ENCODE data around the gene SMS.
"Not testable (repeated sequence)": the region's sequence is repeated elsewhere in the genome, so short reads cannot be mapped to it uniquely, and the experiment has no call there.

SMS gene
- 23.6 to 32.1 (median 29.2) reads per million in 4 donors for total RNA-seq

DNA sequence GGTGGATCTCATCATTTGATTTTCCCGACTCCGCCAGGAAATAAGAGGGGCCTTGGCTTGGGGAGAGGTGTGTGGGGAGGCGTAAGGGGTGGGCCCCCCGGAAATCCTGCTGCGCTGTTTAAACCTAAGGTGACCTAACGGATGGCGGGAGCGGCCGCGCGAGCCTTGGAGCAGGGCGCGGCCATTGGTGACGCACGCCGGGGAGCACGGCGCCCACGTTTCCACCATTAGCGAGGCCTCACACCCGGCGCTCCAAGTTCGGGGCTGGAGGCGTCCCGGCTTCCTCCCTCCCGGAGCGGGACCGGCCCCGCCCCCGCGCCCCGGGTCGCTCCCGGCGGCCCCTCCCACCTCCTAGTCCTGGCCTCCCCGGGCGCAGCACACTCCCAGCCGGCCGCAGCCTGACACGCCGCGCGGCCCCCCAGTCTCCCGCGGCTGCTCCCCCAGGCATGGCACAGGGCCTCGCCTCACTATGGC, at the start of gene SMS:
TSS of gene SMS (plus strand) at position 354 of the 474 bp plus-strand sequence. CDS start at position 470, 116 bp downstream.
- DNase-seq, result peak; percentile 17 to 61 (median 28)

DNA sequence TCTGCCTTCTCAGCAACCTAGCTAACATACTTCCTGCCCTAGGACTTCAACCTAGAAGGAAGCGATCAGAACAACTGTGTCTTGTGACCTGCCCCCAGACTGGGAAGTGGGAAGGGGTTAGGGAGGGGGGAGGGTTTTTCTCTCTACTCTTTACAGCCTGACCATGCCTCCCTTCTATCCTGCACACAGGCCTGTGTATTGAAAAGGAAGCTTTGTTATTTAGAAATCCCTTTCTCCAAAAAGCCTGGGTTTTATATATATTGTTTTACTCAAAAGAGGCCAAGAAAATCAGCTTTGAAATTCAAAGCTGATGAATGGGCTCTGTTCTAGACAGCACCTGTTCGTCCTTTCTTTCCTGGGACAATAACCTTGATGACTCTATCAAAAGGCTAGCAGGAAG, 35.2 kb upstream of the SMS start:
- DNase-seq, result no peak

DNA sequence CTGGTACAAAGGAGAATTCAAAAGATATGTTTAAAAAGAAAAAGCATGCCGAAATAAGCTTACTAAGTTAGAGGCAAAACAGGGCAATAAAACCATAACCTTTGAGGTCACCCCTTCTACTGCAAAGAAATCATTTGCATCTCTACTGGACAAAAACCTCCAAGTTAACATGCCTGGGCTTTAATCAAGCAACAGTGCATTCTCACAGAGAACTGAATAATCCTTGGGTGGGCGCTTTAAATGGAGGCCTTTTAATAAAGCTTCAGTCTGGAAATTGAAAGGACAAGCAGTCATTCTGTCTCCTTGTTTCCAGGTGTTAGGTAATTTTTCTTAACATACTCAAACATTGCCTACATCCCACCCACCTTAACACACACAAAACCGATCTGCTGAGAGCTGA, 34.6 kb upstream of the SMS start:
- DNase-seq, result no peak

DNA sequence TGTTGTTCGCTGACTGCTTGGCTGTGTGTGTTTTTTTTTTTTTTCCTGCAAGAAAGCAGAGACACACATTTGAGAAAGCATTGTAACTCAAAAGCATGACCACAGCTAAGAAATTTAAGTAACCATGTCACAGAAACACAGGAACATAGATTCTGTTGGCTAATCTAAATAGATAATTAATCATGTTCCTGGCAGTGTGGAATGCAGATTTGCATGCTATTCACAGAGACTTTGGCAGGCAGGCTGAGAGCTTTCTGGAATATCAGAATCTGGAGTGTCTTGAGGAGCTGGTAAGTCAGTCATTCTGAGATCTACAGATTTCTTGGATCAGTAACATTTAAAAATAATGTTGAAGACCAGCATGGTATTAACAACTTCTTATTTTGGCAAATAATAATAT, 33.2 kb upstream of the SMS start:
- no peak for DNase-seq

DNA sequence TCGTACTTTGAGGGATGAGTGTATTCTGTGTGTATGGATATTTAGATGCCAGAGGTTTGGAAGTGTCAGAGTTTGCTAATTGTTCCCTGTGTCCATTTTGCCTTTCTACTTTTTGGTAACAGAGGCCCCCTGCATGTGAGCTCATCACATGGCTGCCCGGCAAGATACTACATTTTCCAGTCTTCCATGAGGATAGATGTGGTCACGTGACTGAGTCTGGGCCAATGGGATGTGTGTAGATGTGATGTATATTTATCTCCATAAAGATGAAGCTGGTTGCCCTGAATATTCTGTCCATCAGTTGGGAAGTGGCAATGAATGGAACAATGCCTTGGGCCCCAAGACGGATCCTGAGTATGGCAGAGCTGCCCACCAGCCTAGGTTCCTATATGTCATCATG, 29.0 kb upstream of the SMS start:
- no peak for DNase-seq

DNA sequence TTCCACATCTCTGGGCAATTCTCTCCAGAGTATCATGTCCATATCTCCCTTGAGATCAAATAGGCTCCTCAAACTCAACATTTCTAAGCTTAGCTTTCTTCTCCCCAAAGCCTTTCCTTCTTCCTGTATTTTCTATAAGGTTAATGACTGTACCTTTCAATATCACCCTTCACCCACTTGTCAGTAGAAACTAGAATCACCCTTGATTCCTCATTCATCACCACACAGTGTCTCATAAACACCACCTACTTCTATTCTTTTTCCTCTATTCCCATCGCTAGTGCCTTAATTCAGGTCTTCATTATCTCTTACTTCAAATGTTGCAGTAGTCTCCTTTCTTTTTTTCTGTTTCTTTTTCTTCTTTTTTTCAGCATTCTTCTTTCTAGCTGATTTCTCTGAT, 28.3 kb upstream of the SMS start:
- DNase-seq, result no peak

DNA sequence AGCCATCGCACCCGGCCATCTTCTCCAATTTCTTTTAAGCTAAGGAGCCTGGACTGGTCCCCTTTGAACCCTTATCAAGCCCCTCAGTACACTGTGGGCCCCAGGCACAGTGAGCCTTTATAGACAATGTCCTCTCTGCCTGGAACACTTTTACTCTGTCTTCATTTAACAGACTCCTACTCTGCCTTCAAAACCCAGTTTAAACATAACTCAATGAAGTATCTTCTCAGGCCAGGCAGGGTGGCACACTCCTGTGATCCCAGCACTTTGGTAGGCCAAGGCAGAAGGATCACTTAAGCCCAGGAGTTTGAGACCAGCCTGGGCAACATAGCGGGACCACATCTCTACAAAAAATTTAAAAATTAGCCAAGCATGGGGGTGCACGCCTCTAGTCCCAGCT, 27.5 kb upstream of the SMS start:
- DNase-seq, result no peak

DNA sequence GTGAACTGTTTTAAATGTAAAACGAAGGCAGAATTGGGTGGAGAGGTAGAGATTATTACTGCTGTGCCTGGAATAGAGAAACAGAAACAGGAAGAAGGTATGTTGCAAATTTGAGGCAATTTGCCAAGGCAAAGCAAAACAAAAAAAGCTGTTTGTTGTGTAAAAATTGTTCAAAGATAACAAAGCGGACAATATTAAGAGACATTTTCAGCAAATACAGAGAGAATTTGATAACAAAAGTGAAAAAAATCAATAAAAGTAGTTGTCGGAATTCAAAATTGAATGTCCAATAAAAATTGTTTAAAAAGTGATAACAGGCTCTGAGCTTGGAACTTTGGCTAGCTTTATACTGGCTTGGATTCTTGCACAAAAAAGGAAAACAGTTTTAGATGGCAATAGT, 14.4 kb upstream of the SMS start:
- no peak for DNase-seq

DNA sequence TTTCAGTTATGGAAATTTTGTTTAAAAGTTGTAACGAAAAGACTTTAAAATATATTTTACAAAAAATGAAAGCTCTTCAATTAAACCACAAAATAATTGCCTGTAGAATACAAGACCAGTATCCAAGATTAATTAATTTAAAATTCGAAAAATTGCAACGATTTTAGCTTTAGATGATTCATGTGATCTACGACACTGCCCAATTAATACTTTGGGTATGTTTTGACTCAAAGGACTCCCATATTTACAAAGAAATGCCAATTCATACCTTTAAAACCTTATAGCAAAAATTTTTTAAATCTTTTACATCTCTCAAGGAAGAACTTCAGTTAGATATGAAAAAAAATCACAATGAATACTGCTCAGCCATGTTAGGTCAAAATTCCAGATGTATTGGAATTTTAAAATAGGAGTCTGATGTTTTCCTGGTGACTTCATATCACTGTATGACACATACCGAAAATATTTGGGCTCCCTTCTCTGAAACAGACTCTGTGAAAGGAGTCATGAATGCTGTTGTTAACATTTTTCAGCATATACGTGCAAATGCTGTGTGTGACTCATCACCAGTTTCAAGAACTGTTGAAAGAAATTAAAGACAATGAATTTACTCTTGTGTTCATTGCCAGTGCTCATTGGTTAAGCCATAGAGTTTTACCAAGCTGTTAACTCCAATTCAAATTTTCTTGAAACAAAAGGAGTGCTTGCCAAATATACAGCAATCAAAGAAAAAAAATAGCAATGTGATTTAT, 13.8 kb upstream of the SMS start:
- peak in 1 of 5 donors; percentile 70 for DNase-seq

DNA sequence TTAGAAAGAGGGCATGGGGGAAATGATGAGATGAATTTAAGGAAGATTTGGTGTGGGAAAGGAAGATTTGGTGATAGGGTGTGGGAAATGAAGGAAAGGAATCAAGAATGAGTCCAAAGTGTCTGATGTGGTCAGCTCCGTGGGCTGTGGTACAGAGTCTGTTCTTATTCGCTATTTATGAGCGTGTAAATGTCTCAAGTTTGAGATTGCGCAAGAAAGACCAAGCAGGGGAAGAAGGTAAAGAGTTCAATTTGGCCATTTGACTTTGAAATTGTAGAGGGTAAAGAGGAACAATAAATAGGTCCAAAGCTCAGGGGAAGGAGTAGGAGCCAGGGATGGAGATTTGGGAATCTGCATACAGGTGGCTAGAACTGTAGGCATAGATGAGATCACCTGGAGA, 11.3 kb upstream of the SMS start:
- no peak for DNase-seq

DNA sequence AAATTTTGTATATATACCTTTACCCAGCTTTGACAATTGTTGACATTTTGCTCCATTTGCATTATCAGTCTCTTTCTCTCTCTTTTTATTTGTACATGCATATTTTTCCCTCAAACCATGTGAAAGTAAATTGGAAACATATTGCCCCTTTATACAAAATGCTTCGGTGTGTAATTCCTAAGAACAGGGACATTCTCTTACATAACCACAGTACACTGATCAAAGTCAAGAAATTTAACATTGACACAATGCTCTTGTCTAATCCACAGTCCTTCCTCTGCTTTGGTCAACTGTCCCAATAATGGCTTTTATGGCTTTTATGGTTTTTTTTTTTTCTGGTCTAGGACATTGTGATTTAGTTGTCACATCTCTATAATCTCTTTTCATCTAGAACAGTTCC, 9.5 kb upstream of the SMS start:
- no peak for DNase-seq

DNA sequence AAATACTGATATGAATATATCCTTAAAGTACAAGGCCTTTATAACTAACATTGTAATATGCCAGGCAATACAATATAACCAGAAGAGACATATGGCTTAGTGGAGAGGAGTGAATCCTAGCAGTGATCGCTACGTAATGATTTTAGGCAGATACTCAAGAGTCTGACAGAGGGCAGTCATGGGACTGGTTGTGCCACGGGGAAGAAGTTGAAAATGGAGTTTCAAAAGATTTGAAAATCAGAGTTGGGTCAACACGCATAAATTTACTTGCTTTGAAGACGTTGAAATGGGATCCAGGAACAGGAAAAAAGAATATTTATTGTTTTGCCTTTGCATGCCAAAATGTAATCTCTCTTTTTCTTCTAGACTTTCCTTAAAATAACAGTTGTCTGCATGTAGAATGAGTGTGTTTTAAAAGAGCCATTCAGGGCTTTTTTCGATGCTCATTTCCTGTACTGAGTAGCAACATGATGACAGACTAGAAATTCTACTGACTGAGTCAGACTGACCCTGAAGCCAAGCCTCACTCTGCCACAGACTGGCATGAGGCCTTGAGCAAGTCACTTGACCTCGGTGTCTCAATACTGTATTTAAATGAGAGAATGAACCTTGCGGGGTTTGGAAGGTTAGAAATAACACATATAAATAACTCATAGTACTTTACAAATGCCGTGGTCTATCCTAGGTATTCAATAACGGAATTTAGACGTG, 8.1 kb upstream of the SMS start:
- DNase-seq, result peak in 1 of 5 donors; percentile 39

DNA sequence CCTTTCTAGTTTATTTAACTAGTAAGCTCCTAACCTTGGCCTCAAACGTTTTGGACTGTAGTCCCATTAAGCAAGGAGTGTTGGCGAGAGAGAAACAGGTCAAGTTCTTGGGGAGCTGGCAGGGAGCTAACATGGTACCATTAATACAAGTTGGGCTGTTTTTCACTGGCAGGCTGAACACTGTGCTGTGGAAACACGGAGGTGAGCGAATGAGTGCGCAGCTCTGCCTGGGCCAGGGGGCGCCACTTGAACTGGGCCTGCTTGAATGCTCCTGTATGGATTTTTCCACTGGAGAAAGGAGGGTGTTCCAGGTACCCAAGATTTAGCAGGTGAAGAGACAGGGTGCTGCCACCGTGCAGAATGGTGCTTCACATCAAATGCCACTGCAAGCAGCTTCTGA, 7.4 kb upstream of the SMS start:
- no peak for DNase-seq

DNA sequence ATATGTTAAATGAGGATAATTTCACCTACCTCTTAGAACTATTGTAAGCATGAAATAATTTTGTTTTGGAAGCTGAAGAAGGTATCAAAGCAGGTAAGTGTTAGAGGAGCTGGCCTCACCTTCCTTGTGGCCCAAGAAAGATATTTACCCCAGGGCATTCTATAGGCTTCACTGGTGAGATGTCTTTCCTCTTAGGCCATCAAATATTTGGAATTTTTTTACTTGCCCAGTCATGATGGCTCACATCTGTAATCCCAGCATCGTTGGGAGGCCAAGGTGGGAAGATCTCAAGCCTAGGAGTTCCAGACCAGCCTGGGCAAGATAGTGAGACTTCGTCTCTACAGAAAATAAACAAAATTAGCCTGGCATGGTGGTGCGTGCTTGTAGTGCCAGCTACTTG, 6.1 kb upstream of the SMS start:
- no peak for DNase-seq

DNA sequence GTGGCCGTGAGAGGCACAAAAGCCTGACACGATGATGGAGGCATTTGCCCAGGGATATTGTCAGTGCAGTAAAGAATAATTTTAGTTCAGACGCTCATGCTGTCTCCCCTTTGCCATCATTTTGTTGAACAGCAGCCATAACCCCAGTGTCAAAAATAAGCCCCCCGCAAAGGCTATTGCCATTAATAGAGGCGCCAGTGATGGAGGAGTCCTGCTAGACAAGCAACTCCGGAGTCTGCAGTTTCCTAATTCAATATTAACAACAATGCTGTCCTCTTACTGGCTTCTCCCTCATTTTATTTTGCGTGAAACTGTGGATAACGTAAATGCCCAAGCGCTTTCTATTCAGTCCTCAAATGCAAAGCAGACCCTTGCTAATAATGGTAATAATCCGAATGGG, 603 bp upstream of the SMS start:
- no peak for DNase-seq

DNA sequence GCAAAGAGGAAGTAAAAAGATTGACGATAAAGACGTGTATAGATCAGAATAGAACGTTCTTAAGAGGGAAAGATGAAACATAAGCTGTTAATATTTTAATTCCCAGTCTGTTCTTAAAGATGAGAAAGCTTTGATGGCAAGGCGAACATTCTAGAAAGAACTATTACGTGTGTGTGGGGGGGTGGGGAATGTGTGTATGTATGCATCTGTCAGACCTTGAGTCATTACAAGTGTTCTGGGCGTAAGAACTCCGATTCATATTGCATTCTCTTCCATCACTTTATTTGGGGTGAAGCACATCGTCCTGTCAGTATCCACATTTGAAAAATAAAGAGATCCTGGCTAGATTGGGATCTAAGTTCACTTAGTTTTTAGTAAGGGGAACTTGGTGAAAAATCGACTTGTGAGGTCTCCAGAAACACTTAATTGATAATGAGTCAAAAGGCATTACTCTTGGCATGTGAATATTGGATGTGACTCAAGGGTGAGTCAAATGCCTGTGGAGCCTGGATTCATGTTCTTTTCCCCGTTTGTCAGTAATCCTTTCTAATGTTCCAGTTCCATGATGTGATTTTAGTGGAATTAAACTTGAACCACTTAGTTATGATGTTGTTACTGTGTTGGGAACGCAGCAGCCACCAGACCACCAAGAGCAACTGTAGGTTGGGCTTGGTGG, 3.1 kb downstream of the SMS start:
- DNase-seq, result no peak

DNA sequence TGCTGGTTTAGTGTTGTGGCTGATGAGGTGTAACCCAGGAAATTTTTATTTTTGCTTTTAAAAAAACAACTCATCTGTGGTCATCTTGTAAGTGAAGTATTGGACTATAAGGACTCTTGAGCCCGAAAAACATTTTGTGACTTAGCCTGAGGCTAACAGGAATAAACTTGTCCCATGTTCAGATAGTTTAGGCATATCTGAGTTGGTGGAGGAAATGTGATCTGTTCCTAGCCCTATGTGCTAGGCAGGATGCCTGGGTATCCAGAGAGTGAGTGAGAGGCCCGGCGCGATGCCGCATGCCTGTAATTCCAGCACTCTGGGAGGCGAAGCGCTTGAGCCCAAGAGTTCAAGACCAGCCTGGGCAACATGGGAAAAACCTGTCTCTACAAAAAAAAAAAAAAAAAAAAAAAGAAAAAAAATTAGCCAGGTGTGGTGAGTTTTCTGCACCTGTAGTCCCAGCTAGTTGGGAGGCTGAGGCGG, 3.7 kb downstream of the SMS start:
- DNase-seq, result no peak

DNA sequence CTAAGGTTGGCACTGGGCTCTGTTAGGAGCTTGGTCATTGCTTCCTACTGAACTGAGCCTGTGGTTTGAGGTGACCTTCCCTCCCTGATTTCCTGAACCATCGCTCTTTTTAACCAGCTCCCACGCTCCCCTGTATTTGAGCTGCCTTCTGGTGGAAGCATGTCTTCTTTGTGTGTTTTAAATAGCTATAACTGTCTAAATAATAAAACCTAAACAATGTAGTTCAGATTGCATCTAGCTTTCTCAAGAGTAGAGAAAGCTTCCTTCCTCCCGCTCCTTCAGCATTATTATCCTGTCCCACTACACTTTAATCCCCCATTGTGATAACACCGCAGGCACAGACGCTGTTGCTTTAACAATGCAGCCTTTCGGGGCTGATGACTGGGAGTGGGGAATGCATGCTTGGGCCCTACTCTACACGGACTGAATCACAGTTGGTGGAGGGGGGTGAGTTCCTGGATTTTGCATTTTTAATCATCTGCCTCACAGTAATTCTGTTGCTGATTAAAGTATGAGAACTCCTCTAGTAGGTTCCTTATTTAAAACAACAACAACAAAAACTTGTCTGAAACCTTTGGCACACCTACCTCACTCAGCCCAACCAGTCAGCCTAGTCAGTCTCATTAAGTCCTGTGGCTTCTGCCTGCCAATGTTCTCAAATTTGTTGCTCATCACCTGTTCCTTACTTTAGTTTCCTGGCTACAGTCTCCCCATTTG, 6.6 kb downstream of the SMS start:
- DNase-seq, result no peak

DNA sequence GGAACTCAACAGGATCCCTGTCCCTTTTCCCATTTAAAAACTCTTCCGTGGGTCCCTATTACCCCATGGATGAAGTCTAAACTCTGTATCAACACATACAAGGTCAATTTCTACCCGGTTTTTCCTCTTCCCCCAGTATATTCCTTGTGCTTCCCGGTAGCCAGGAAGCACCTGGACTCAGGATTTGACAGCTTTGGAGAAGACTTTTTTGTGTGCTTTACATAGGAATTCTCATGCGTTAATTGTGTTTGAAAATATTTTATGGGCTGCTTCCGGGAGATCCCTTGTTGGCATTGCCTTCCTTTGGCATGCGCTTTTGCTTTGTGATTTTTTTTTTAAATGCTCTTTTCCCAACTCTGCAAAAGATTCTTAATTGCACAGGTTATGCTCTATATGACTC, 7.2 kb downstream of the SMS start:
- no peak for DNase-seq

DNA sequence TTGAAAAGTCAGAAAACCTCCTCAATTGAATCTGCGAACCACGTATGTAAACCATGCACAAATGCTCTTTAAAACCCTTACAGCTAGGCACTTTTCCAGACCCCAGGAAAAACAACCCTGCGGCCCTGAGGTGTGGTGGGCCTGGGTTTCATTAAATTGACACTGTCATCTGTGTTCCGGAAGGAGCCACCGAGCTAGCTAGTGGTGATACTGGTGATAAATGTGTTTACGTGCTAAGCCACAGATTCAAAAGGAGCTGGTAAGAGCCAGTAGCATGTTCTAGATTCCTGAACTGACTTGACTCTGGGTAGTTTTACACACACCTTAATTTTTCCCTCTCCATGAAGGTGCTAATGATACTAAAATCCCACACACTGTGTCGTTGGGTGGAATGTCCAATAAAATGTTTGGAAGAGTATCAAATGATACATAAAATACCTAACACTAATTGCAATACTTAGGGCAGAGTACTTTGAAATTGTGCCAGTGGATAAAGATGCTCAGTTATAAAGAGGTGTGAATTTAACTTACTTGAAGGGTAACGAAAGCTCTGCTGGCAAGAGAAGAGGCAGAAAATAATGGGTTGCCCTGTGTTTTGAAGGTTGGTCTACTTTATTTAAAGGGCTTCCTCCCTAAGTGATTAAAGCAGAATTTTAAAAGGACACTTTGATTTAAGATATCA, 8.5 kb downstream of the SMS start:
- DNase-seq, result no peak

DNA sequence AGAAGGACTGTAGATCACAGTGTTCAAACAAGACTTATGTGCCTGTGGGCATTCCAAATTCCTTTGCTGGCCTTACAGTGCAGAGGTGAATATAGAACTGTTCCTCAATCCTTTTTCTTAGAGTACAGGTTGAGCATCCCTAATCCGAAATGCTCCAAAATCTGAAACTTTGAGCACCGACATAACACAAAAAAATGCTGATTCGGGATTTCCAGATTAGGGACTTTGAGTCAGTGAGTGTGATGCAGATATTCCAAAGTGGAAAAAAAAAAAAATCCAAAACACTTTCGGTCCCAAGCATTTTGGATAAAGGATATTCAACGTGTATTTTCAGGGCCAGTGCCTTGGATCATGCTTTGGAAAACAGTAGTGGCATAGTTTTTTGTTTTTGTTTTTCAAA, 9.2 kb downstream of the SMS start:
- no peak for DNase-seq

DNA sequence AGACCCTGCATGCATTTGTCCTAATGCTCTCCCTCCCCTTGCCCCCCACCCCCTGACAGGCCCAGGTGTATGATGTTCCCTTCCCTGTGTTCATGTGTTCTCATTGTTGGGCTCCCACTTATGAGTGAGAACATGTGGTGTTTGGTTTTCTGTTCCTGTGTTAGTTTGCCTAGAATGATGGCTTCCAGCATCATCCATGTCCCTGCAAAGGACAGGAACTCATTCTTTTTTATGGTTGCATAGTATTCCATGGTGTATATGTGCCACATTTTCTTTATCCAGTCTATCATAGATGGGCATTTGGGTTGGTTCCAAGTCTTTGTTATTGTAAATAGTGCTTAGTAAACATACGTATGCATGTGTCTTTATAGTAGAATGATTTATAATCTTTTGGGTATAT, 10.0 kb downstream of the SMS start:
- not testable (repeated sequence) for DNase-seq

Measured in T-helper 1 cell (primary cell).